Measurements from ENCODE around the gene PSEN1.

The PSEN1 gene

GRCh38 chr14:73259837-73260236 lies 123.5 kb downstream of the PSEN1 start:
- no peak for TF ChIP-seq CTCF (IDR thresholded peaks at IDR 0.05; ENCODE audit: control insufficient read depth, insufficient read depth, low read depth, low read length, missing control alignments)
- DNase-seq (ENCODE audit: low read depth) = no peak
- H3K4me3 ChIP-seq (ENCODE audit: control insufficient read depth, low read depth, low read length) = no peak overlapping the region

- no peak overlapping the region for H3K4me3 ChIP-seq (ENCODE audit: control insufficient read depth, low read depth, low read length)
- DNase-seq (ENCODE audit: low read depth) = no peak
- TF ChIP-seq CTCF (IDR thresholded peaks at IDR 0.05; ENCODE audit: control insufficient read depth, insufficient read depth, low read depth, low read length, missing control alignments) = no peak
These were observed 124.3 kb downstream of the PSEN1 start for GRCh38 chr14:73260574-73260973.

- TF ChIP-seq CTCF (IDR thresholded peaks at IDR 0.05; ENCODE audit: control insufficient read depth, insufficient read depth, low read depth, low read length, missing control alignments) = no peak
- no peak overlapping the region for H3K4me3 ChIP-seq (ENCODE audit: control insufficient read depth, low read depth, low read length)
These were observed 124.8 kb downstream of the PSEN1 start for GRCh38 chr14:73261075-73261474.

GRCh38 chr14:73261520-73262426 lies 125.5 kb downstream of the PSEN1 start:
- no peak overlapping the region for H3K4me3 ChIP-seq (ENCODE audit: control insufficient read depth, low read depth, low read length)
- no peak for TF ChIP-seq CTCF (IDR thresholded peaks at IDR 0.05; ENCODE audit: control insufficient read depth, insufficient read depth, low read depth, low read length, missing control alignments)
- DNase-seq (ENCODE audit: low read depth) = no peak

More at GRCh38 chr14:73261075-73261474, 124.8 kb downstream of the PSEN1 start:
- DNase-seq (ENCODE audit: low read depth) = no peak

- no peak for DNase-seq (ENCODE audit: low read depth)
- no peak overlapping the region for H3K4me3 ChIP-seq (ENCODE audit: control insufficient read depth, low read depth, low read length)
- no peak for TF ChIP-seq CTCF (IDR thresholded peaks at IDR 0.05; ENCODE audit: control insufficient read depth, insufficient read depth, low read depth, low read length, missing control alignments)
These were observed 126.3 kb downstream of the PSEN1 start for GRCh38 chr14:73262427-73263183.

- no peak for TF ChIP-seq CTCF (IDR thresholded peaks at IDR 0.05; ENCODE audit: control insufficient read depth, insufficient read depth, low read depth, low read length, missing control alignments)
- DNase-seq (ENCODE audit: low read depth) = no peak
- no peak overlapping the region for H3K4me3 ChIP-seq (ENCODE audit: control insufficient read depth, low read depth, low read length)
These were observed 127.3 kb downstream of the PSEN1 start for GRCh38 chr14:73263606-73264005.
